HL-60 (cell line): ENCODE results near the gene NALCN.

Experiments
- CTCF ChIP-seq: IDR thresholded peaks from one replicate; pipeline ENCODE4 v1.5.1; 2011; ENCODE audit warnings: low read length, control low read depth, inconsistent platforms; ENCODE audit not compliant: insufficient read depth
- GABPA ChIP-seq: IDR thresholded peaks from 2 replicates; pipeline ENCODE4 v1.6.1; 2012; ENCODE audit warnings: low read depth
- POLR2AphosphoS5 ChIP-seq: IDR thresholded peaks from 2 replicates; pipeline ENCODE4 v1.6.1; 2012; ENCODE audit warnings: low read depth
- REST ChIP-seq: IDR thresholded peaks from 2 replicates; pipeline ENCODE4 v1.6.1; 2012; ENCODE audit warnings: low read depth; ENCODE audit not compliant: insufficient replicate concordance
- SPI1 ChIP-seq: IDR thresholded peaks from 2 replicates; pipeline ENCODE4 v1.6.1; 2012; ENCODE audit warnings: low read depth, mild to moderate bottlenecking, borderline replicate concordance

GRCh38 chr13:101085551-101085950 is 330.8 kb downstream of the NALCN start:
- no peak for TF ChIP-seq POLR2AphosphoS5
- no peak for TF ChIP-seq CTCF
- TF ChIP-seq REST, result no peak
- no peak for TF ChIP-seq GABPA
- TF ChIP-seq SPI1, result no peak
